HL-60 (cell line): ENCODE data around the gene PIWIL1.

Source experiments
- DNase-seq, 2 experiments: peaks; one replicate each; pipeline ENCODE4 v3.0.0-alpha.2; 2010 to 2020; ENCODE audit warnings: low read depth in 1 of 2, low spot score in 1 of 2
- H3K27ac ChIP-seq: fragments of 250-450 bp; sonication (Bioruptor Pico); replicated peaks from 2 replicates; pipeline ENCODE4 v1.5.1; 2020; ENCODE audit warnings: mild to moderate bottlenecking, moderate library complexity
- H3K27me3 ChIP-seq: fragments of 250-450 bp; sonication (Bioruptor Pico); 2 replicates; pipeline ENCODE4 v1.5.1; 2021; ENCODE audit warnings: mild to moderate bottlenecking, moderate library complexity; ENCODE audit not compliant: insufficient read depth, poor library complexity, severe bottlenecking
- H3K4me3 ChIP-seq: replicated peaks from 2 replicates; pipeline ENCODE4 v1.5.1; 2011; ENCODE audit warnings: mild to moderate bottlenecking, control low read depth, low read length; ENCODE audit not compliant: insufficient read depth
- CTCF ChIP-seq: IDR thresholded peaks from one replicate; pipeline ENCODE4 v1.5.1; 2011; ENCODE audit warnings: low read length, control low read depth, inconsistent platforms; ENCODE audit not compliant: insufficient read depth
- GABPA ChIP-seq: IDR thresholded peaks from 2 replicates; pipeline ENCODE4 v1.6.1; 2012; ENCODE audit warnings: low read depth
- POLR2AphosphoS5 ChIP-seq: IDR thresholded peaks from 2 replicates; pipeline ENCODE4 v1.6.1; 2012; ENCODE audit warnings: low read depth
- REST ChIP-seq: IDR thresholded peaks from 2 replicates; pipeline ENCODE4 v1.6.1; 2012; ENCODE audit warnings: low read depth; ENCODE audit not compliant: insufficient replicate concordance
- SPI1 ChIP-seq: IDR thresholded peaks from 2 replicates; pipeline ENCODE4 v1.6.1; 2012; ENCODE audit warnings: low read depth, mild to moderate bottlenecking, borderline replicate concordance

PIWIL1 gene

GRCh38 chr12:130367003-130367402, 29.3 kb downstream of the PIWIL1 start:
- DNase-seq = no peak
- Histone ChIP-seq H3K27me3 (no peaks in the 10 kb centered on the region), H3K27ac (no peak overlapping the region), H3K4me3 (no peak overlapping the region)
- TF ChIP-seq SPI1 = no peak
- TF ChIP-seq REST = no peak
- TF ChIP-seq CTCF = no peak
- TF ChIP-seq POLR2AphosphoS5 = no peak
- TF ChIP-seq GABPA = no peak

DNA sequence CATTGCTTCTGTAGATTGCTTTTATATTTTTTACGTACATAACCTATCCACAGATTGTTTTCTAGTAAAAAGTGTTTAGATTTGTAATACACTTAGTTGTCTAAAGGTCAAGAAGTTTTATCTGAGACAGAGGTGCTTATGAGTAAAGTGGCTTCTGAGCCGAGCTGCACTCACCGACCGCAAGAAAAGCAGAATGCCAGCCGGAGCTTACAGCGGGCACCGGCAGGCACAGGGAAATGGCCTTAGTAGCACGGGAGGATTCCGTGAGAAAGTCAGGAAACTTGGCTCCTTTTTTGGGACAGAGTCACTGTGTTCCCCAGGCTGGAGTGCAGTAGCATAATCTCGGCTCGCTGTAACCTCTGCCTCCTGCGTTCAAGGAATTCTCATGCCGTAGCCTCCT, 29.8 kb downstream of the PIWIL1 start:
- Histone ChIP-seq H3K4me3 (no peak overlapping the region), H3K27ac (no peak overlapping the region), H3K27me3 (no peaks in the 10 kb centered on the region)
- DNase-seq = no peak
- TF ChIP-seq POLR2AphosphoS5 (no peak), REST (no peak), SPI1 (no peak), GABPA (no peak), CTCF (no peak)

- Histone ChIP-seq H3K4me3 (no peak overlapping the region), H3K27ac (no peak overlapping the region), H3K27me3 (no peaks in the 10 kb centered on the region)
- TF ChIP-seq POLR2AphosphoS5 (no peak), REST (no peak), CTCF (no peak), SPI1 (no peak), GABPA (no peak)
- DNase-seq = no peak
Observed at GRCh38 chr12:130369816-130370215, 32.1 kb downstream of the PIWIL1 start.
